HG03342 (cell line): Measurements from ENCODE around the gene GABRR3.
"Not testable (repeated sequence)": the region's sequence is repeated elsewhere in the genome, so short reads cannot be mapped to it uniquely, and the experiment has no call there.

Experiments
- ATAC-seq: cut with Tn5 transposase; IDR thresholded peaks from one replicate; pipeline ENCODE4 v1.9.1; 2021; ENCODE audit warnings: mild to moderate bottlenecking, moderate library complexity; ENCODE audit not compliant: unreplicated experiment

The GABRR3 gene

GRCh38 chr3:98022978-98023820, 11.9 kb downstream of the GABRR3 start:
- peak; percentile 63 for ATAC-seq

- peak; percentile 39 for ATAC-seq
These were observed 13.1 kb downstream of the GABRR3 start for GRCh38 chr3:98021830-98022560.

GRCh38 chr3:98020412-98020811, 14.7 kb downstream of the GABRR3 start:
- no peak for ATAC-seq

GRCh38 chr3:98018301-98018700, 16.8 kb downstream of the GABRR3 start:
- no peak for ATAC-seq

GRCh38 chr3:98014268-98014585, 20.9 kb downstream of the GABRR3 start:
- ATAC-seq = no peak

GRCh38 chr3:98013411-98014267, 21.5 kb downstream of the GABRR3 start:
- no peak for ATAC-seq

GRCh38 chr3:98012979-98013378, 22.1 kb downstream of the GABRR3 start:
- ATAC-seq = no peak

- not testable (repeated sequence) for ATAC-seq
These were observed 24.1 kb downstream of the GABRR3 start for GRCh38 chr3:98010883-98011449.

GRCh38 chr3:98010194-98010882, 24.8 kb downstream of the GABRR3 start:
- no peak for ATAC-seq

- ATAC-seq = peak; percentile 42
These were observed 26.3 kb downstream of the GABRR3 start for GRCh38 chr3:98008855-98009254.

- ATAC-seq = no peak
These were observed 29.7 kb downstream of the GABRR3 start for GRCh38 chr3:98005438-98005837.

- no peak for ATAC-seq
These were observed 30.4 kb downstream of the GABRR3 start for GRCh38 chr3:98004721-98005120.

GRCh38 chr3:98003306-98003969, 31.7 kb downstream of the GABRR3 start:
- ATAC-seq = peak; percentile 77

GRCh38 chr3:98002717-98003116, 32.4 kb downstream of the GABRR3 start:
- no peak for ATAC-seq

GRCh38 chr3:97999994-98000393, 35.1 kb downstream of the GABRR3 start:
- no peak for ATAC-seq

- no peak for ATAC-seq
These were observed 36.0 kb downstream of the GABRR3 start for GRCh38 chr3:97999103-97999502.

- no peak for ATAC-seq
These were observed 38.1 kb downstream of the GABRR3 start for GRCh38 chr3:97996988-97997387.

GRCh38 chr3:97994328-97994945, 40.7 kb downstream of the GABRR3 start:
- no peak for ATAC-seq

- no peak for ATAC-seq
These were observed 41.6 kb downstream of the GABRR3 start for GRCh38 chr3:97993526-97993925.
